ENCODE measurements around the gene ZNF771. TPM values are rescaled to one million over a fixed set of nuclear protein-coding genes. Genes with fewer than 3 reads are reported as not detected.

The ZNF771 gene
- total RNA-seq, 4 donors from 2014 or later = 20.1 to 25.3 (median 22.7) TPM

DNA sequence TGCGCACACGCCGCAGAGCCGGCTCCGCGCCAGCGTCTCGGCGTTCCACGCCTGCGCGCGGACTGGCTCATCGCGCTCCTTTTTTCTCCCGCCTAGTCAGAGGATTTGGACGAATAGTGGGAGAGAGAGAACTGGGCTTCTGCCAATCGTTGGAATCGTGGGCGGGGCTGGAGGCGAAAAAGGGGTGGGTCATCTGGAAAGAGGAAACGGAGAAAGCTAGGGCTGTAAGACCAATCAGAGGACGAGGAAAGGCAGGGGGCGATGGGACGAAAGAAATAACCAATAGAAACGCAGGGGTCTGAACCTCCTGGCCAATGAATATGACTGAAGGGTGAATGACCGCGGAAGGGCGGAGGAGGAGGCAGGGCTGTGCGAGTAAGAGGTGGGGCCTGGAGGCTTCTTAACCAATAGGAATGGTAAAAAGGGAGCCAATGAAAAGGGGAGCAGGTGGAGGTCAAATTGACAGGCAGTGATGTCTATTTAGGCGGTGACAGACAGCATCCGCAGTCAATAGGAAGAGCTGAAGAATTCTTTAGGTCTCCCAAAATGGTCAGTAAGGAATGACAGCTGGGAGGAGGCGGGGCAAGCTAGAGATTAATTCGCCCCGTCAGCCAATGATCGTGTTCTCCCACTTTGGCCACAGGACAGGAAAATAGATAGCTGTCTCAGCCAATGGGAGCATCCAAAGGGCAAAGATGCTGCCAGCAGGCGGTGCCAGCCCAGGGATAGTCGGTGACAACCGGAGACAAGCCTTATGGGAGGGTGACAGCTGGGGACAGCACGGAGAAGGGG lies 36.8 kb upstream of the ZNF771 start, which contains the start of gene TBC1D10B:
Gene TBC1D10B, minus strand, starts transcription at position 39 of the 792 bp plus-strand sequence. CDS start 311 bp downstream, outside the sequence.
- TF ChIP-seq, protein P1, sequence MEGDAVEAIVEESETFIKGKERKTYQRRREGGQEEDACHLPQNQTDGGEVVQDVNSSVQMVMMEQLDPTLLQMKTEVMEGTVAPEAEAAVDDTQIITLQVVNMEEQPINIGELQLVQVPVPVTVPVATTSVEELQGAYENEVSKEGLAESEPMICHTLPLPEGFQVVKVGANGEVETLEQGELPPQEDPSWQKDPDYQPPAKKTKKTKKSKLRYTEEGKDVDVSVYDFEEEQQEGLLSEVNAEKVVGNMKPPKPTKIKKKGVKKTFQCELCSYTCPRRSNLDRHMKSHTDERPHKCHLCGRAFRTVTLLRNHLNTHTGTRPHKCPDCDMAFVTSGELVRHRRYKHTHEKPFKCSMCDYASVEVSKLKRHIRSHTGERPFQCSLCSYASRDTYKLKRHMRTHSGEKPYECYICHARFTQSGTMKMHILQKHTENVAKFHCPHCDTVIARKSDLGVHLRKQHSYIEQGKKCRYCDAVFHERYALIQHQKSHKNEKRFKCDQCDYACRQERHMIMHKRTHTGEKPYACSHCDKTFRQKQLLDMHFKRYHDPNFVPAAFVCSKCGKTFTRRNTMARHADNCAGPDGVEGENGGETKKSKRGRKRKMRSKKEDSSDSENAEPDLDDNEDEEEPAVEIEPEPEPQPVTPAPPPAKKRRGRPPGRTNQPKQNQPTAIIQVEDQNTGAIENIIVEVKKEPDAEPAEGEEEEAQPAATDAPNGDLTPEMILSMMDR (IDR thresholded peaks at IDR 0.05) = no peak
- TF ChIP-seq POLR2AphosphoS5 (IDR thresholded peaks at IDR 0.05) = peak; percentile 63 to 94
- intact Hi-C loops (cut with DNase I) = no loop called here
- Histone ChIP-seq H3K27ac (replicated peaks in 1 of 4) (peak within 1 kb of the TSS; percentile 84 to 94 (median 92)), H3K9me3 (no peaks in the 10 kb centered on the region), H3K27me3 (no peaks in the 10 kb centered on the region), H3K4me1 (peaks cover 37 to 49% (median 45%) of the 10 kb centered on the region in 4 donors), H3K36me3 (peaks cover 0 to 10% (median 4%) of the 10 kb centered on the region in 4 donors), H3K4me3 (peak within 1 kb of the TSS; percentile 87 to 96 (median 92))
- under 1% methylated on average over 40 of the region's 40 CpGs for WGBS
- peak; percentile 100 for DNase-seq (ENCODE audit: extremely low spot score)

DNA sequence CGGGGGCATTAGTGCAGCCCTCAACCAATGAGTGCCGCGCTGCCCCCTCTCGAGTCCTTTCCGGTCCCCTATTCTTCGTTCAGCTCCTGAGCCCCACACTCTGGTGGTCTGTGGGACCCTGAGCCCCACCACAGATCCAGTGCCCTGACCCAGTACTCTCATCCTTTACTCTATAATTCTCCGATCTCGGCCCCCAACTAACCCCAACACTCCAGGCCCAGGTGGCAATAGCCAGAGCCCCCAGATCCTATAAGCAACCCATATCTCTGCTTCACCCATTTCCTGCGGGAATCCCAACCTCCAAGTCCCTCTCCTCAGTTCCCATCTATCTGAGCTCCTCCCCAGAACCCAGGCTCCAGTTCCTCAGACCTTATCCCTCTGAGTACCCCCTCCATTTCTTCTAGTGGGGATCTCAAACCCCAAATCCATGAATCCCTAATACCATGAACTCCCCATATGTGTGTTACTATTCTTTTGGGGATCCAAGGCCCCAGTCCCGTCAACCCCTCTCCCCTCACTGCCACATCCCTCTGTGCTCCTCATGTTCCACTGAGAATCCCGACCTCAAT lies 36.1 kb upstream of the ZNF771 start:
- H3K9me3 ChIP-seq = no peaks in the 10 kb centered on the region
- H3K4me3 ChIP-seq = peak overlapping the region; percentile 54 to 60 (median 58)
- intact Hi-C loops (cut with DNase I) = no loop called here

DNA sequence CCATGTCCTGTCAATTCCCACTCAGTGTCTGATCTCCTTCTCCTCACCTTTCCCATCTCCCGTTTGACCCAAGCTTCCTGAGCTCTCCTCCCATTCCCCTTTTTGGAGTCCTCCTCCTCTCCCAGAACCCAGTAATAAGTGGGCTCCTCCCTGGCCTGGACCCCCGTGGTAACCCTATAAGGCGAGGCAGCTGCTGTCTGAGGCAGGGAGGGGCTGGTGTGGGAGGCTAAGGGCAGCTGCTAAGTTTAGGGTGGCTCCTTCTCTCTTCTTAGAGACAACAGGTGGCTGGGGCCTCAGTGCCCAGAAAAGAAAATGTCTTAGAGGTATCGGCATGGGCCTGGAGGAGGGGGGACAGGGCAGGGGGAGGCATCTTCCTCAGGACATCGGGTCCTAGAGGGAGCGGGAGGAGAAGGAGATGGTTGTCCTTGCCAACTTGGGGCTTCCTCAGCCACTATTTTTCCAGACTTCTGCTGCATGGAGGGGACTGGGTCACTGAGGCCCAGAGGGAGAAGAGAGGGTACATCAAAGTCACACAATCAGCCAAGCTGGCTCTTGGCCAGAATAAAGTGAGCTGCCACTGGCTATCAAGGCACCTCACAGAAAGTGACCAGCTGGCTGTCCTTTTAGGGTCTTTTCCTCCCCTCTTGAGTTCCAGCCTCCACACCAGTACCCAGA lies 35.2 kb upstream of the ZNF771 start:
- Histone ChIP-seq H3K4me1 (peaks cover 31 to 38% (median 35%) of the 10 kb centered on the region in 4 donors), H3K9me3 (no peaks in the 10 kb centered on the region), H3K27me3 (no peaks in the 10 kb centered on the region), H3K36me3 (no peaks in the 10 kb centered on the region), H3K4me3 (no peak overlapping the region), H3K27ac (replicated peaks in 1 of 4) (no peak overlapping the region)
- no peak for DNase-seq (ENCODE audit: extremely low spot score)
- WGBS = 90% methylated on average over 6 of the region's 6 CpGs
- intact Hi-C loops (cut with DNase I) = no loop called here
- TF ChIP-seq EP300 (IDR thresholded peaks at IDR 0.05) (no peak), POLR2A (IDR thresholded peaks at IDR 0.05; ENCODE audit: low read depth) (no peak), POLR2AphosphoS5 (IDR thresholded peaks at IDR 0.05) (no peak)
- TF ChIP-seq, protein P1 (IDR thresholded peaks at IDR 0.05) = no peak

More for the DNA sequence above, 36.1 kb upstream of the ZNF771 start:
- Histone ChIP-seq H3K27me3 (no peaks in the 10 kb centered on the region), H3K27ac (replicated peaks in 1 of 4) (peak overlapping the region; percentile 83 to 93 (median 87)), H3K4me1 (peaks cover 33 to 42% (median 39%) of the 10 kb centered on the region in 4 donors), H3K36me3 (peaks cover 0 to 4% (median 2%) of the 10 kb centered on the region in 4 donors)
- TF ChIP-seq, protein P1 (IDR thresholded peaks at IDR 0.05) = no peak
- no peak for TF ChIP-seq POLR2AphosphoS5 (IDR thresholded peaks at IDR 0.05)
- no peak for TF ChIP-seq EP300 (IDR thresholded peaks at IDR 0.05)
- no peak for TF ChIP-seq POLR2A (IDR thresholded peaks at IDR 0.05; ENCODE audit: low read depth)
- WGBS = 24% methylated on average over 11 of the region's 11 CpGs
- DNase-seq (ENCODE audit: extremely low spot score) = no peak

DNA sequence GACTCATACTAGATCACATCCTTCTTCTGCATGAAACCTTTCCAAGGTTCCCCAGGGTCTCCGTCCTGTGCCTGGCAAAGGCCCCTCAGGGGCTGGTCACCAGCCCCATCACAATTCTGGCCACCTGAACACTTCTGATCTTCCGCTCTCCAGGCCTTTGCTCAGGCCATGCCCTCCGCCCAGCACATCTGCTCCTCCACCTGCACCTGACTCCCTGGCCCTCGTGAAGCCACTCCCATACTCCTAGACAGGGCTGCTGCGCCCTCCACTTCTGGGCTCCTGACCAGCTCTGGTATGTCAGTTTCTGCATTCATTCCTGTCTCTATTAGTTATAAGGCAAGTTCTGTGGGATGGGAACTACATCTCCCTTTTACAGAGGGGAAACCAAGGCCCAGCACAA lies 34.7 kb upstream of the ZNF771 start:
- Histone ChIP-seq H3K4me1 (peaks cover 29 to 38% (median 34%) of the 10 kb centered on the region in 4 donors), H3K9me3 (no peaks in the 10 kb centered on the region), H3K4me3 (no peak overlapping the region), H3K27me3 (no peaks in the 10 kb centered on the region), H3K36me3 (no peaks in the 10 kb centered on the region), H3K27ac (replicated peaks in 1 of 4) (no peak overlapping the region)
- WGBS = 94% methylated on average over 5 of the region's 5 CpGs
- TF ChIP-seq POLR2A (IDR thresholded peaks at IDR 0.05; ENCODE audit: low read depth) = no peak
- no peak for TF ChIP-seq EP300 (IDR thresholded peaks at IDR 0.05)
- no peak for TF ChIP-seq POLR2AphosphoS5 (IDR thresholded peaks at IDR 0.05)
- TF ChIP-seq, protein P1 (IDR thresholded peaks at IDR 0.05) = no peak
- DNase-seq (ENCODE audit: extremely low spot score) = no peak
- intact Hi-C loops (cut with DNase I) = no loop called here
